Keratinocyte (primary cell): ENCODE results near the gene ACRBP. TPM values are rescaled to one million over a fixed set of nuclear protein-coding genes. Genes with fewer than 3 reads are reported as not detected.
A peak's percentile ranks its signal among the peaks of the same experiment; 100 is the strongest.

Experiments used
- DNase-seq: peaks from one replicate; pipeline ENCODE4 v3.0.0-alpha.2; 2011; ENCODE audit warnings: low read depth, missing footprints, low spot score
- FAIRE-seq: peaks from 2 replicates; lab custom pipeline; 2011; peaks lifted over from hg19 to GRCh38; lab: Jason Lieb, UNC
- H2AFZ ChIP-seq: 2 replicates; pipeline ENCODE4 v1.6.0; 2012; ENCODE audit warnings: low read length, control low read depth, inconsistent platforms; ENCODE audit not compliant: control insufficient read depth
- H3K27ac ChIP-seq: 2 replicates; pipeline ENCODE4 v1.5.1; 2011; ENCODE audit warnings: low read length; ENCODE audit not compliant: control insufficient read depth, insufficient read depth
- H3K27me3 ChIP-seq: 3 replicates; pipeline ENCODE4 v1.6.0; 2011; ENCODE audit warnings: low read length; ENCODE audit not compliant: control insufficient read depth, insufficient read depth; ENCODE audit errors: extremely low read depth
- H3K36me3 ChIP-seq, 2 experiments: 2 replicates in 1 of 2; 3 replicates in 1 of 2; pipeline ENCODE4 v1.5.1; 2011; ENCODE audit warnings: low read length in 2 of 2, mild to moderate bottlenecking in 1 of 2; ENCODE audit not compliant: control insufficient read depth in 2 of 2, insufficient read depth in 2 of 2; ENCODE audit errors: extremely low read depth in 1 of 2
- H3K4me1 ChIP-seq: 3 replicates; pipeline ENCODE4 v1.5.1; 2011; ENCODE audit warnings: low read length; ENCODE audit not compliant: control insufficient read depth, insufficient read depth; ENCODE audit errors: extremely low read depth
- H3K4me2 ChIP-seq: 3 replicates; pipeline ENCODE4 v1.6.0; 2011; ENCODE audit warnings: low read depth, low read length; ENCODE audit not compliant: control insufficient read depth, insufficient read depth; ENCODE audit errors: extremely low read depth
- H3K4me3 ChIP-seq, 3 experiments: fragments of 200-600 bp in 1 of 3; sonication (generic) in 1 of 3; 2 replicates in 2 of 3; 3 replicates in 1 of 3; pipeline ENCODE4 v1.5.1; 2011 to 2016; ENCODE audit warnings: low read length in 3 of 3, mild to moderate bottlenecking in 3 of 3, control low read depth in 2 of 3, inconsistent platforms in 1 of 3, low read depth in 1 of 3, mixed read lengths in 1 of 3, mixed run types in 1 of 3, moderate library complexity in 1 of 3; ENCODE audit not compliant: control insufficient read depth in 2 of 3, insufficient read depth in 2 of 3; ENCODE audit errors: extremely low read depth in 1 of 3
- H3K79me2 ChIP-seq: 2 replicates; pipeline ENCODE4 v1.6.0; 2012; ENCODE audit warnings: low read length; ENCODE audit not compliant: control insufficient read depth, insufficient read depth
- H3K9ac ChIP-seq: 3 replicates; pipeline ENCODE4 v1.6.0; 2011; ENCODE audit warnings: low read length; ENCODE audit not compliant: control insufficient read depth, insufficient read depth; ENCODE audit errors: extremely low read depth
- H3K9me1 ChIP-seq: 3 replicates; pipeline ENCODE4 v1.6.0; 2011; ENCODE audit warnings: low read length; ENCODE audit not compliant: control insufficient read depth, insufficient read depth; ENCODE audit errors: extremely low read depth
- H3K9me3 ChIP-seq: 2 replicates; pipeline ENCODE4 v1.5.1; 2012; ENCODE audit warnings: low read depth, low read length; ENCODE audit not compliant: control insufficient read depth
- H4K20me1 ChIP-seq: 3 replicates; pipeline ENCODE4 v1.6.0; 2011; ENCODE audit warnings: low read length; ENCODE audit not compliant: control insufficient read depth, insufficient read depth; ENCODE audit errors: extremely low read depth
- CTCF ChIP-seq, 3 experiments: IDR thresholded peaks in 1 of 3; conservative IDR thresholded peaks in 1 of 3; optimal IDR thresholded peaks in 1 of 3; 2 replicates in 2 of 3; 3 replicates in 1 of 3; pipeline versions ENCODE3 to v1.5.1; 2011; ENCODE audit warnings: low read length in 3 of 3, mild to moderate bottlenecking in 3 of 3, moderate library complexity in 2 of 3, control low read depth in 1 of 3, inconsistent platforms in 1 of 3; ENCODE audit not compliant: insufficient read depth in 2 of 3; ENCODE audit errors: extremely low read depth in 1 of 3
- EZH2 ChIP-seq: IDR thresholded peaks from one replicate; pipeline ENCODE4 v1.6.1; 2012; ENCODE audit warnings: inconsistent platforms, mild to moderate bottlenecking, low read length, moderate library complexity
- dilution Hi-C: fragments of 300-500 bp; cut with MboI; formaldehyde crosslinking; loops from one replicate; pipeline ENCODE4 v1.7.0; 2020; ENCODE audit warnings: low sequenced_read_pairs; ENCODE audit not compliant: extremely low pct_ligation_motif_present
- polyA plus RNA-seq, 5 experiments: library from polyadenylated mRNA; depleted of rRNA in 3 of 5; stranded (reverse) in 3 of 5; stranded (forward) in 1 of 5; unstranded in 1 of 5; fragments of >200 nt; gene quantifications; 1 replicate in 1 of 5; 2 replicates in 3 of 5; 3 replicates in 1 of 5; pipeline versions ENCODE4 v1.2.1 to v1.2.3, GENCODE V29; 2011 to 2012; ENCODE audit warnings: missing spikeins in 2 of 5, low read depth in 1 of 5, low replicate concordance in 1 of 5

Gene ACRBP
- polyA plus RNA-seq, 1 donor (not counting 4 experiments of a cell fraction or from before 2014, with no cell fraction given), result 0.09 TPM

GRCh38 chr12:6644903-6645302, 2.3 kb downstream of the ACRBP start:
- H2AFZ ChIP-seq, result no peak overlapping the region
- peaks cover 9% of the 10 kb centered on the region for H3K27me3 ChIP-seq
- DNase-seq (no peak), FAIRE-seq (no peak)
- H3K4me1 ChIP-seq, result no peaks in the 10 kb centered on the region
- H3K4me3 ChIP-seq, result no peak overlapping the region
- H4K20me1 ChIP-seq, result no peaks in the 10 kb centered on the region
- no peak for TF ChIP-seq EZH2
- peak in 1 of 3 experiments; percentile 36 for TF ChIP-seq CTCF (optimal IDR thresholded peaks at IDR 0.05 in 1 of 3, IDR thresholded peaks at IDR 0.05 in 1 of 3, conservative IDR thresholded peaks at IDR 0.05 in 1 of 3; ENCODE audit: extremely low read depth in 1 of 3, insufficient read depth in 2 of 3, low read length in 3 of 3)
- H3K9ac ChIP-seq, result no peak overlapping the region
- H3K9me1 ChIP-seq, result no peaks in the 10 kb centered on the region
- no peak overlapping the region for H3K27ac ChIP-seq
- no peaks in the 10 kb centered on the region for H3K79me2 ChIP-seq
- dilution Hi-C loops, result no loop called here
- no peak overlapping the region for H3K4me2 ChIP-seq
- H3K36me3 ChIP-seq, result no peaks in the 10 kb centered on the region
- peaks cover 17% of the 10 kb centered on the region for H3K9me3 ChIP-seq

DNA sequence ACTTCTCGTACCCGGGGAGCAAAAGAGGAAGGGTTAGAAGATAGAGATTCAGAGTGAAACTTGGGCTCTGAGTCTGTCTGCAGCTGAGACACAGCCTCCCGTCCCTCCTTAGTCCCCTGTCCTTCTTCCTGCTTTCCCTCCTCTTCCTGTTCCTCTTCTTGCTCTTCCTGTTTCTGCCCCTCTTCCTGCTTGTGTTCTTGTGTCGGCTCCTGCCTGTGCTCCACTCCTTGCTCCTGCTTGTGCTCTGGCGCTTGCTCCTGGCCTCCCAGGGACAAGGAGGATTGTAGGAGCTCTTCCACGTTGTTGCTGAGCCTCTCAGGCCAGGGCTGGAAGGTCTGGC, 3.0 kb downstream of the ACRBP start:
- no peaks in the 10 kb centered on the region for H3K9me1 ChIP-seq
- H3K4me1 ChIP-seq, result no peaks in the 10 kb centered on the region
- H3K79me2 ChIP-seq, result no peaks in the 10 kb centered on the region
- H3K9me3 ChIP-seq, result peaks cover 17% of the 10 kb centered on the region
- H3K27ac ChIP-seq, result no peak overlapping the region
- H2AFZ ChIP-seq, result no peak overlapping the region
- no peak for TF ChIP-seq EZH2
- no peak for TF ChIP-seq CTCF (optimal IDR thresholded peaks at IDR 0.05 in 1 of 3, IDR thresholded peaks at IDR 0.05 in 1 of 3, conservative IDR thresholded peaks at IDR 0.05 in 1 of 3; ENCODE audit: extremely low read depth in 1 of 3, insufficient read depth in 2 of 3, low read length in 3 of 3)
- no peak overlapping the region for H3K4me2 ChIP-seq
- DNase-seq (no peak), FAIRE-seq (no peak)
- H3K4me3 ChIP-seq, result no peak overlapping the region
- H3K36me3 ChIP-seq, result no peaks in the 10 kb centered on the region
- dilution Hi-C loops, result no loop called here
- no peaks in the 10 kb centered on the region for H4K20me1 ChIP-seq
- H3K9ac ChIP-seq, result no peak overlapping the region
- peaks cover 9% of the 10 kb centered on the region for H3K27me3 ChIP-seq
